GM06990 (cell line): ENCODE data around the gene TRAK1.

Experiments used
- DNase-seq: peaks from one replicate; pipeline ENCODE4 v3.0.0-alpha.2; 2011; ENCODE audit not compliant: insufficient read length; ENCODE audit errors: extremely low read depth
- H3K27me3 ChIP-seq: replicated peaks from 2 replicates; pipeline ENCODE4 v1.6.0; 2011; ENCODE audit warnings: low read length; ENCODE audit not compliant: control insufficient read depth, insufficient read depth
- H3K36me3 ChIP-seq: 2 replicates; pipeline ENCODE4 v1.5.1; 2011; ENCODE audit warnings: low read length; ENCODE audit not compliant: control insufficient read depth, insufficient read depth
- H3K4me3 ChIP-seq: replicated peaks from 2 replicates; pipeline ENCODE4 v1.5.1; 2011; ENCODE audit warnings: low read depth, mild to moderate bottlenecking, control low read depth, low read length
- TF ChIP-seq, protein P1 (sequence below): IDR thresholded peaks from 2 replicates; pipeline ENCODE4 v1.5.1; 2011; ENCODE audit warnings: low read length, control low read depth, mild to moderate bottlenecking, inconsistent platforms; ENCODE audit not compliant: insufficient read depth, poor library complexity, severe bottlenecking

Gene TRAK1

DNA sequence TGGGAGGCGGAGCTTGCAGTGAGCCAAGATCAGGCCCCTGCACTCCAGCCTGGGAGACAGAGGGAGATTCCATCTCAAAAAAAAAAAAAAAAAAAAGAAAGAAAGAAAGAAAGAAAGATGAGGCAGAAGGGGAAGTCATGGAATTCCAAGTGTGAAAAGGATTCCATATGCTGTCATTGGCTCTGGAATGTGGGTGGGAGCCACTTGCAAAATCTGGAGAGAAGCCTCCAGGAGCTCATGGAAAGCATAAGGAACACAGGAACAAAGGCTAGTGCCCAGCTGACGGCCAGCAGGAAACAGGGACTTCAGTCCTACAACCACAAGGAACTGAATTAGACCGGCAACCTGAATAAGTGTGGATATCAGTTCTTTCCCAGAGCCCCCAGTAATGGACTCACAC, 12.5 kb upstream of the TRAK1 start:
- Histone ChIP-seq H3K4me3 (no peak overlapping the region), H3K36me3 (no peaks in the 10 kb centered on the region), H3K27me3 (no peaks in the 10 kb centered on the region)
- DNase-seq = no peak
- TF ChIP-seq, protein P1, sequence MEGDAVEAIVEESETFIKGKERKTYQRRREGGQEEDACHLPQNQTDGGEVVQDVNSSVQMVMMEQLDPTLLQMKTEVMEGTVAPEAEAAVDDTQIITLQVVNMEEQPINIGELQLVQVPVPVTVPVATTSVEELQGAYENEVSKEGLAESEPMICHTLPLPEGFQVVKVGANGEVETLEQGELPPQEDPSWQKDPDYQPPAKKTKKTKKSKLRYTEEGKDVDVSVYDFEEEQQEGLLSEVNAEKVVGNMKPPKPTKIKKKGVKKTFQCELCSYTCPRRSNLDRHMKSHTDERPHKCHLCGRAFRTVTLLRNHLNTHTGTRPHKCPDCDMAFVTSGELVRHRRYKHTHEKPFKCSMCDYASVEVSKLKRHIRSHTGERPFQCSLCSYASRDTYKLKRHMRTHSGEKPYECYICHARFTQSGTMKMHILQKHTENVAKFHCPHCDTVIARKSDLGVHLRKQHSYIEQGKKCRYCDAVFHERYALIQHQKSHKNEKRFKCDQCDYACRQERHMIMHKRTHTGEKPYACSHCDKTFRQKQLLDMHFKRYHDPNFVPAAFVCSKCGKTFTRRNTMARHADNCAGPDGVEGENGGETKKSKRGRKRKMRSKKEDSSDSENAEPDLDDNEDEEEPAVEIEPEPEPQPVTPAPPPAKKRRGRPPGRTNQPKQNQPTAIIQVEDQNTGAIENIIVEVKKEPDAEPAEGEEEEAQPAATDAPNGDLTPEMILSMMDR = no peak

DNA sequence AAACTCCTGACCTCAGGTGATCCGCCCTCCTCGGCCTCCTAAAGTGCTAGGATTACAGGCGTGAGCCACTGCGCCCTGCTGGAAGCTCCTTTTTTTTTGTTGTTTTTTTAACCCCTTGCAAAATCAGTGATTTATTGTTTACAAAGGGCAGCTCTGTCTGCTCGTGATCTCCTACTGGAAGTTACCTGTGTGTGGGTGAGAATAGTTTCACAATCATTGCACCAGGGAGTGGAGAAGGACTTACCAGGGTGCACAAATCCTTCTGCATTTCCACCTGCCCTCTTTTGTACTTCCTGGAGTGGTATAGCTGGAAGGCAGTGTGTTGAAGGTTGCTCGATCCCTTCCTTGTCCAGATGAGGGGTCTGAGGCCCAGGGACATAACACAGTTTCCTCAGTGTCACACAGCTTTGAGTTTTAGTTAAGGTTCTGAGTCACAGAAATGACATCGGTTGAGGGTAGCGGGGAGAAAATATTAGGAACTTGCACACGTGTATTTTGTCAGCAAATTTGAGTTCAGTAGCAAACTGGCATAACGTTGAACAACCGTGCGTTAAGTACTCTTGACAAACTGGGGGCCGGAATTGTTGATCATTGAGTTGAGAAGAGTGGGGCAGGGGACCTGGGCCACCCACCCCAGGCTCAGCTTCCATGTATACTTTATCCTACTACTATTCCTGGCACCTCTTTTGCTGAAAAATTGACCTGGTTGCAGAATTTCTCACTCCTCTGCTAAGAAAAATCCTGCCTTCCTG, 11.3 kb upstream of the TRAK1 start:
- no peak for DNase-seq
- H3K36me3 ChIP-seq = no peaks in the 10 kb centered on the region
- no peaks in the 10 kb centered on the region for H3K27me3 ChIP-seq
- TF ChIP-seq, protein P1 = no peak
- no peak overlapping the region for H3K4me3 ChIP-seq

DNA sequence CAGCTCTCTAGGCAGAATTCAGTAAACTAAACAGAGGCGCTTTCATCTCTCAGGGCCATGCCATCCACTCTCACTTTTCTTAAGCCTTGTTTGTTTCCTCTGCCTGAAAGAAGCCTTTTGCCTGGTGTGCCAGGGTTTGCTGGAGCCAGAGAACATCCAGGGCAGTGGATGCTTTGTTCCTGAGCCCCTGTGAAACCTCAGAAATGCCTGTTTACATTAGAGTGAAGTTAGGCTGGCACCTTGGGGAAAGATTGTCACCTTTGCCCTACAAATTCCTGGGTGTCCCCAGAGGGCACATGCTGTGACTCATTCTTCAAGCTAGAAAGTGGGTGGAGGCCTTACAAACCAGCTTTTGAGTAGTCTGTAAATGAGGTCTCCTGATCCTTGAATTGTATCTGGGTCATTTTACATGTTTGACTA, 10.7 kb upstream of the TRAK1 start:
- no peaks in the 10 kb centered on the region for H3K27me3 ChIP-seq
- DNase-seq = no peak
- no peaks in the 10 kb centered on the region for H3K36me3 ChIP-seq
- no peak overlapping the region for H3K4me3 ChIP-seq
- TF ChIP-seq, protein P1 = no peak

DNA sequence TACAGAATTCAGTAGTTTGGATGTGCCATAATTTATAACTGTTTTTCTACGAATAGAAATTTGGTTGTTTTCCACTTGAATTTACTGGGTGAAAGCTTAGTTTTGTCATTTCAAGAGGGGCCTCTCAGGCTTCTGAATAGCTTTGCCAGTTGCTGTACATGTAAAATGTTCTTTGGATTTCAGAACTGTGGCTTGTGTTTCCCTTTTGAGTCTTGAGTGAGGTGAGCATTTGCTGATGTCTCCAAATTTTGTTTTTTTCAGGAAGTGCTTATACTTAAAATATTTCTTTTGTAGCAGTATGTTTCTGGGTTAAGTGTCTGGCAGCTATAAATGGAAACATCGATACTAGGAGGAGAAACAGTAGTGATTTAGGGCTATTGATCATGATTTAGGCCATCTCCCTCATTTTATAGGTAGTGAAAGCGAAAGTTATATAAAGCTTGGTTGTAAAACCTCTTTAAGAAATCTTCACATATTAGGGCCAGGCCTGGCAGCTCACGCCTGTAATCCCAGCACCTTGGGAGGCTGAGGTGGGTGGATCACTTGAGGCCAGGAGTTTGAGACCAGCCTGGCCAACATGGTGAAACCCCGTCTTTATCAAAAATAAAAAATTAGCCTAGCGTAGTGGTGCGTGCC, 9.2 kb upstream of the TRAK1 start:
- Histone ChIP-seq H3K36me3 (no peaks in the 10 kb centered on the region; the same call in 1 of the 2 replicates), H3K27me3 (no peaks in the 10 kb centered on the region), H3K4me3 (no peak overlapping the region)
- TF ChIP-seq, protein P1 = no peak
- DNase-seq = no peak

DNA sequence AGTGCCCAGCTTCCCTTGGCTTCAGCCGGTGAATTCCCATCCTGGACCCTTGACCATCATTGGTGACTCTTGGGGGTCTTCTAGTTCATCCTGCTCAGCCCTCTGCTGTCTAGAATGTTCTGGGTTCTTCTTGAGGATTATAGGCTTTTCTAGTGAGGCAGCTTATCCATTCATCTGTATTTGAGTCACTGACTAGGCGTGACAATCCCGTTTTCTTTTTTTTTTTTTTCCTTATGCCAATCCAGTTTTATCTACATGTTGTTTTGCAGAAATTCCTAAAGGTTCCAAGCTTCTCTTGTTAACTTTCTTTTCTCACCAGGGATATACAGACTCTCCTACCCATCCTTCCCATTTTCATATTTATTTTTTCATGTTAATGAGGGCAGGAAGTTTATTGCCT, 6.6 kb upstream of the TRAK1 start:
- TF ChIP-seq, protein P1 = no peak
- H3K4me3 ChIP-seq = no peak overlapping the region
- no peak for DNase-seq
- H3K27me3 ChIP-seq = no peaks in the 10 kb centered on the region
- peaks cover 2% of the 10 kb centered on the region; the same call in 1 of the 2 replicates for H3K36me3 ChIP-seq
